ENCODE measurements around the gene EGFLAM. TPM values are rescaled to one million over a fixed set of nuclear protein-coding genes. Genes with fewer than 3 reads are reported as not detected.

Gene EGFLAM
- total RNA-seq, 1 donor from 2014 or later: 0.68 TPM

DNA sequence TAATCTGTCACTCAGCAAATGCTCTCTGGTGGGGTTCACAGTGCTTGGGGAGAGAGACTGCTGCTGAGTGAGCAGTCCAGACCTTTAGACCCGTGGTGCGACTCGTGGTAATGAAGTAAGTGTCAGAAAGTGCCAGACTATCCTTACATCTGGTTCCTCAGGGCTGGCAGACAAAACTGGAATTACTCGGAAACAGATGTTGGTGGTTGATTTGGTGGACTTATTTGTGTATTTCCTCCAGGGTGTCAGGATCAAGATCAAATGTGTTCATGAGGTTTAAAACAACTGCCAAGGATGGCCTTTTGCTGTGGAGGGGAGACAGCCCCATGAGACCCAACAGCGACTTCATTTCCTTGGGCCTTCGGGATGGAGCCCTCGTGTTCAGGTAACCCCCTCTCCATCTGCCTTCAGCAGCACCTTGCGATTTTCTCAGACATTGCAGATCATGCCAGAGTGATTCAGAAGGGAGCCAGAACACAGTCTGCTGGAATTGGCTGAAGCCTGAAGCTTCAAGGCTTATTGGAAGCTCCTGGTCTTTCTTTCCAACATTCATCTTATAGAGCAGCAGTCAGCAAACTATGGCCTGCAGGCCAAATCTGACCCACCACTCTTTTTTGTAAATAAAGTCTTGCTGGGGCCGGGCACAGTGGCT, 192.8 kb downstream of the EGFLAM start:
- no peak for ATAC-seq

DNA sequence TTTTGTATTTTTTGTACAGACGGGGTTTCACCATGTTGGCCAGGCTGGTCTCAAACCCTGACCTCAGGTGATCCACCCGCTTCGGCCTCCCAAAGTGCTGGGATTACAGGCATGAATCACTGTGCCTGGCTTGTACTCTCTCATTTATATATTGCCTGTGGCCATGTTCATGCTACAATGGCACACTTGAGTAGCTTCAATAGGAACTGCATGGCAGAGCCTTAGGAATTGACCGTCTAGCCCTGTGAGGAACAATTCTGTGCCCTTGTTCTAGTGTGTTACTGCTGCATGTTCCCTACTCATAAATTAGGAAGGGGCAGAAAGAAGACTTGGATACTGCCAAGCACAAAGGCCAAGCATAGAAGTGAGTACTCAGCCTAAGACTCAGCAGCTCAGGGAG, 193.8 kb downstream of the EGFLAM start:
- ATAC-seq: no peak

DNA sequence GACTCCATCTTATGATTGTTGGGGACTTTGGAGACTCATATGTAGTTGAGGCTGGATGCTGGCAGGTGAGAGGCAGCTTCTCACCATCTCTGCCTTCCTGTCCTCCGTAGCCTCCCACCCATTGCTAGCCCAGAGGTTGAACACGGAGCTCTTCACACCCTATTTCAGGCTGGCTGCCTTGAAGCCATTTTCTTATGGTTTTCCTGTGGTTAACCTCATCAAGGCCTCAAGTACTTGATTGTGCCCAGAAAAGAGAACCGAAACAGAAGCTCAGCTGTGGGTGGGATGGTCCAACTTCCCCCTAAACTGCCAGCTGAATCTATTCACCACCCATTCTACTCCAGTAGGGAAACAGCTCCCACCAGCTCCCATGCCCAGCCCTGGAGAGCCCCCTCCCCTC, 195.1 kb downstream of the EGFLAM start:
- no peak for ATAC-seq

DNA sequence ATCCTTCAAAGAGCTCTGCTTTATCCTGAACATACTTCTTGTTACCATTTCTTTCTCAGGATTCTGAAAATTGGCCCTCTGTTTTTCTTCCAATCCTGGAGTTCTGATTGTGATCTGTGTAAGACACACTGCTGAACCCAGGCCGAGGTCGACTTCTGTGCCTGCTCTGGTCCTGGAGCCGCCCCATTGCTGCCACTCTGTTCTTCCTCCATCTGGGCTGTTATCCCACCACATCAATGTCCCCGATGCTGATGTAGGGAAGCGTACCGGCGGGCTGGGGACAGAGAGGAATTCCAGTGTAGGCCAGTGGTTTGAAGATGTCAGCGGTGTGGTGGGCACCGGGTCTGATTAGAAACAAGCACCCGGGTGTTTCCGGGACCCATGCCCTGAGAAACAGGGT, 195.6 kb downstream of the EGFLAM start:
- no peak for ATAC-seq

DNA sequence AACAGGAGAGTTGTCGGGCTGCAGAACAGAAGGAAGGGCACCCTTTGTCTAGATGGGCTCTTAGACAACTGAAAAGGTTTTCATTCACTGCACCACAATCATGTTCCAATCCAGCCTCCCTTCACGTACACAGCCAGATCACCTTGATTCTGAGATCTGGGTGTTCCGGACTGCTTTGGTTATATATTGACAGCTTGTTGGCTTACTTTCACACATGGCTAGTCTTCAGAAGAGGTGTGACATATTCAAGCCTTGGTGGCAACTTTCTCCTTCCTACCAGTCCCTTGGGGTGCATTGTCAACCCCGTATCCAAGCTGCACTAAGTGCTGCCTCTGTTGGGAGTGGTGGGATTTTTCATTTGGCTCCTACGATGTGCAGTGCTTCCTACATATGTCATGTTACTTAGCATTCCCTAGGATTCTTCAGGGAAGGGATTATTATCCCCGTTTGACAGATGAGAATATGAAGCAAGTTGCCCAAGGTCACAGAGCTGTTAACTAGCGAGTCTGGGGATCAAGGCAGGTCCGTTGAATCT, 197.5 kb downstream of the EGFLAM start:
- no peak for ATAC-seq

DNA sequence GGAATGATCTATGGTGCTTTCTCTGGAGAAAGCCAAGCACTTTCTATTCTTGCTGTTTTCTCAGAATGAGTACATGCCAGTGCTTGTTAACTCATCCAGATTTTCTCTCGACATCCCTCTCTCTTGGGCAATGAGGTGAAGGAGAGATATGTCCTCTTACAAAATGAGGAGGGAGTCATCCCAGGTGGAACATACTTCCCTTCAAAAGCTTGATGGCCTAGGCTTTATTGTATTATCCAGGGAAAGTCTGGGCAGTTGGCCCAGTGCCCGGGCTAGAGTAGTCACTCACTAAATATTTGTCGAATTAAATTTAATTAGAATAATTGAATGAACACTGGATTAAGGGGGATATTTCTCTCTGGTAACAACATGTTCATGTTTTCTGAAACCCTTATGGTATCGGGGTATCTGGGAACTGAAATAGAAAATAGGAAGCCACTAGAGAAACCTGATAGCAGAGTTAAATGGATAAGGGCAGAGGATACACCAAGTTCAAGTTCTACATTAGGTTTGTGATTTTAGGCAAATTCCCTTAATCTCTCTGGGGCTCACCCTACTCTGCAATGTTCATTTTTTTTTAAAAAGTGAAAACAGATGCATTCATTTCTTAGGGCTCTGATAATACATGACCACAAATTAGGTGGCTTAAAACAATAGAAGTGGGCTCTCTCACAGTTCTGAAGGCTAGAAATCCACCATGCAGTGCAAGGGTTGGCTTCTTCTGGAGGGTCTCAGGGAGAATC, 198.5 kb downstream of the EGFLAM start:
- ATAC-seq: peak; percentile 18

DNA sequence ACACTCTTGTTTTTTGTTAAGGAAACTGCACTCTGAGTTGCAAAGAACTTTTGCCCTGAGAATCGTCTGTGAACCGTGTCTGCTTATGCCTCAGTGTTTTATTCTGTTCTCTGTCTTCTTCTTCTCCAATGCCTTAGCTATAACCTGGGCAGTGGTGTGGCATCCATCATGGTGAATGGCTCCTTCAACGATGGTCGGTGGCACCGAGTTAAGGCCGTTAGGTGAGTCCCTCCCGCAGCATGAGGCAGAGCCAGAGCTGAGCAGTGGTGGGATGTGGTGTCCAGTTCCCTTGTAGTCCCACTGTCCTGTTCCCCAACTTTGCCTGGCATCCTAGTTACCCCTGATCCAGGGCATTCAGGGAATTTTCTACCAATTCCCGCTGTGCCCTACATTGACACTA, 199.8 kb downstream of the EGFLAM start:
- ATAC-seq: no peak

DNA sequence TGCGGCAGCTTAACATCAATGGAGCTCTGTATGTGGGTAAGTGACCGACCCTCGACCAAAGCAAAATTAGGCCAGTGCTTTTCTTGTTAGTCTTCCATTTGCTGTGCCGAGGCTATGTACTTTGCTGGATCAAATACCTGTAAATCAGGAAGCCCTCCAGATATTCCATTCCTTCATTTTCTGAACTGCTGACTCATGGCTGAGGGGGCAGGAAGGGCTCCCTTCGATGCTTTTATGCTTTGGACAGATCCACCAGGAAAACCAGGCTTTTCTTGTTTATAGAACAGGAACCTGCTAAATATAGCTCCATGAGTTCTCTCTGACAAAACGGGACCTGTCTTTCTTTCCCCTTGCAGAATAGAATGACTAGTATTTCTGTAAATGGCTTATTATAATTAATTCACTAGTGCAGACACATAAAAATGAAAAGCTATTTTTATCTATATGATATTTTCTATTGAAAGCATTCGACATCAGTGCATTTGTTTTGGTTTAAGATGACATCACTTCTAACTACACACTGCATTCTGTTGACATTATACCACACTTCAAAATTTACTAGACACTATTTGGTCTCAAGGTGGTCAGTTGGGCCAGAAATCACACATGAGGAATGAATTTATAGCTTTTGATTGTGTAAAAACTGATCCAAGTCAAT, 204.7 kb downstream of the EGFLAM start:
- ATAC-seq: no peak

DNA sequence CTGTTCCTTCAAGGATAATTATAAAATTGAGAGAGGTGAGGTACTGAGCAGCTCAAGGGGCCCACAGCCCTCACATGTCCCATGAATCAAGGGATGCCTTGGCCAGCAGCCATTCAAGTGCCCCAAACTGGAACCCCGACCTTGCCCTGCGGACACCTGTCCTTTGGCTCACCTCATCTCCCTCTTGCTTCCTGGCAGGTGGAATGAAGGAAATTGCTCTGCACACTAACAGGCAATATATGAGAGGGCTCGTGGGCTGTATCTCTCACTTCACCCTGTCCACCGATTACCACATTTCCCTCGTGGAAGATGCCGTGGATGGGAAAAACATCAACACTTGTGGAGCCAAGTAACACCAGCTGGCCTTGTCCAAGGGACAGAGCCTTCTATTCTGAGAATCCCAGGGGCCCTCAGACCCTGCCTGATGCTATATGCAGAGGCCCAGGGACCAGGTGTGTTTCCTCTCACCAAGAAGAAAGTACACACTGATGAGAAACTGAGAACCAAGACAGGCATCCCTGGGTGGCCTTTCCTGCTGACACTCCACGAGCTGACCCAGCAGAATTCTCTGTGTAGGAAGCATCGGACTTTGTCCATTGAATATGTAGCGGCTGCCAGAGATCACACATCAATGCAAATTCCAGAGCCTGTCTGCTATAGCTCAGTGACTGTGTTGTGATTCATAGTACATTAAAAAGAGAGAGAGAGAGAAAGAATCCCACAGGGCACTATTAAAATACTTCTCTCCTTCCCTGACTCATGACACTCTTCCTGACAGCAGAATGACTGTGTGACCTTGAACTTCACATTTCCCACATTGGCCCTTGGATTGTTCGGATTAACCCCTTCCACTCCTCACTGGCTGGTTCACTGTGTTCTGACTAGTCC, 205.5 kb downstream of the EGFLAM start:
- ATAC-seq: peak; percentile 64

DNA sequence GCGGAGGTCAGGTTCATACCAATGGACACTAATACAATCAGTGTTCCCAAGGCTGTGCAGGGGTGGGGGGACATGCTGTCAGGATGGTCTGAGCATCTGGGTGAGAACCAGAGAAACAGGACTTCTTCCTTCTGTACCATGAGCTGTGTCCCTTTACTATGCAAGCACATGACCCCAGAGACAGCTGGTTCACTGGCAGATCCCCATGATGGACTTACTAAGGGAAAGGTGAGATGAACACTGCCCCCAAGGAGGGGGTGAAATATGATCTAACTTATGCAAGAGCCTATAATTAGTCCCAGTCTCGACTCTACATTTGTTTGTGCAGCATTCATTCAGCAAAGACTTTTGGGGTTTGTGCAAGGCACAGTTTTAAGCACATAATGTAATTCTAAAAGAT, 206.7 kb downstream of the EGFLAM start:
- ATAC-seq: no peak

DNA sequence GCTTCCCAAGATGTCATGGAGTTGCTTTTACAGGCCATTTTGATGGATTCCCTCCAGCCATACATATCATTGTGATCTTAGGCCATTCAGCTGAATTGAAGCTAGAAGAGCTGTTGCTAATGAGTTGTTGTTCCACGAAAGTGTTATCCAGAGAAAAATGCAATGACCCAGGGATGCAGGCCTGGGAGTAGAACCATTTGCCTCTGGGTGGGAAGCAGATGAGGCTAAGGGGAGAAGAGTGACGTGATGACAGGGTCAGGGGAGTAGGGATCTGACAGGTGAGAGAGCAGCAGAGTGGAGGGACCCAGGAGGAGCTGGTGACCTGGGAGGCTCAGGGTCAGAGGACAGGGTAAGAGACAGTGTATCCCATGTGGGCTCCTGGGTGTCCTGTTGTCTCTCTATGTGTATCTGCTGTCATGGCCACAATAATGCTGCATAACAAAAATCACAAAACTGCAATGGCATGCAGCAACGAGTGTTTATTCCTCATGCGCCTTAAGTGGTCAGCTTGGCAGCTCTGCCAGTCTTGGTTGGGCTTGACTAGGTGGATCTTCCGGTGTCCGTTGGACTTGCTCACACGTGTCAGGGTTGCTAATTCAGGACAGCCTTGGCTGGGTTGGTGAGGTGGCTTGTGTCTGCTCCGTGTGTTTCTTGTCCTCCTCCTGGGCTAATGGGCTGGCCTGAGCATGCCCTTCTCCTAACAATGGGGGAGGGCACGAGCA, 207.5 kb downstream of the EGFLAM start:
- no peak for ATAC-seq

DNA sequence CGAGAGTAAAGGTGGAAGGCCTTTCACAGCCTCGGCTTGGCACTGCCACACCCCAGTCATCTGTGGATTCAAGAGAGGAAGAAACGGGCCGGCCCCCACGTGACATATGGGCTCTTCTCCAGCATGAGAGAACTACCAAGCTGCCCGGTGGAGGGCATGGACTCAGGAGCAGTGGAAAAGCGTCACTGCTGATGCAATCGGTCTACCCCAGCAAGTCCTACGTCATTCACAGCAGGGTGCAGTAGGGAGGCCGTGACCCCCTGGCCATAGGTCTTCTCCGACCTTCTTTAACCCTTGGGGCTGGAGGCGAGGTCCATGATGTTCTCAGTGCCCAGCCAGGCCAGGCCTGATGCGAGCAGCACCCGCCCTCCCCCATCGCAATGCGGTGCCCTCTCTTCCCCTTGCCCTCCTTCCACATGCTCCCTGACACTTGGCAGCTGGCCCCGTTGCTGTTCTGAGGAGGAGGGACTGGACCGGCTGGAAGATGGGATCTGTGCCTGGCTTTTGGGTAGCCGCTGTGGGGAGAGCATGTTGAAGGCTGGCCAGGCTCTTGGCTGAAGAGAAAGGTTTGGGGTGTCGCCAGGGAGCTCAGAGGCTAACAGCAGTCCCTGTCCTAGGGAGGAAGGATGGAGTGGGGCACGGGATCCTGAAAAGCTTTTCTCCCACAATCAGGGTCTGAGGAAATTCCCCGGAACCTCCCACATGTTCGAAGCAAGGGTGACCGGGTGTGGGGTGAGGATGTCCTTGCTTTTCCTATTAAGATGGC, 208.2 kb downstream of the EGFLAM start:
- peak; percentile 34 for ATAC-seq

DNA sequence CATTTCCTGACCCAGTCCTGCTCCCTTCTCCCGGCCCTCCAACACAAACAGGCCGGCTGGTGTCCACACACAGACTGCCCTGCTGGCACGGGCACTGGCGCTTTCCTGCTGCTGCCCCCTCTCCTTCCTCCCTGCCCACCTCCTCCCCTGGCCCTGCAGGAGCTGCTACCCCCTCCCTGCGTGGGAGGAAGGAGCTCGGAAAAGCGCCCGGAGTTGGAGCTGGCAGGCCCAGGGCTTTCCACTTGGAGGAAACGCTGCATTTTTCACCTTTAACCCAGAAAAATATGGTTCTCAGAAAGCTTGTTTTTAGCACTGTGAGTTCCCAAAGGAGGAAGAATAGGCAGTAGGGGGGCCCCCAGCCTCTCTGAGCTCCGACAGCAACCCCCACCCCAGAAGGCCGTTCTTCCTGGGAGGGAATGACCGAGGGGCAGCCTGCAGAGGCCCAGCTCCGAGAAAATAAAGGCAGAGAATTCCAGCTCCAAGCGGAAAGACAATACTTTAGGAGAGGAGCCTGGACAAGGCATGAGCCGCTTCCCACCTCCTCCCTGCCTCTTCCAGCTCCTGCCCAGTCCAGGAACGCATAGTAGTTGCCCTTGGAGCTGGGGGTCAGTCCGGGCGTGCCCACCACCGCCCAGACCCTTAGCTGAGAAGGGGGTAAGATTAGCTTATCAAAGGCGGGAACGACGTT, 209.1 kb downstream of the EGFLAM start:
- ATAC-seq: peak; percentile 7

DNA sequence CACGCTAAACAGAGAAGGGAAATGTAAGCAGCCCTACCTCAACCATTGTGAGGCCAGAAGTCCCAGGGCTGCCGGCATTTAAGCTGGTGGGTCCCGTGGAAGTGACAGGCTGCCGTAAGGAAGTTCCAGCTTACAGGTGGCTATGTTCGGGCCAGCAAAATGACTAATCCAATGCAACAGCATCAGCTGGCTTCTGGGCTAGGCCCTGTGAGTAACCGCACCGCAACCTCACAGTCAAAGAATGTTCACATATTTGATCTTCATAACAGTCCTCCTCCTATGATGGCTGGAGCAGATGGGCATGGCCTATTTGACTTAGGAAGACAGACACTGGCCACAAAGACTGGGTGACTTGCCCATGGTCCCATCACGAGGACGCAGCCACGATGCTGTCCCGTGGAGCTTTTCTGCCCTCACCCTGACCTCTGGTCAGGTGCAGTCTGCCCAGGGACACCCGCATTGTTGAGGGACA, 209.9 kb downstream of the EGFLAM start:
- ATAC-seq: peak; percentile 43

DNA sequence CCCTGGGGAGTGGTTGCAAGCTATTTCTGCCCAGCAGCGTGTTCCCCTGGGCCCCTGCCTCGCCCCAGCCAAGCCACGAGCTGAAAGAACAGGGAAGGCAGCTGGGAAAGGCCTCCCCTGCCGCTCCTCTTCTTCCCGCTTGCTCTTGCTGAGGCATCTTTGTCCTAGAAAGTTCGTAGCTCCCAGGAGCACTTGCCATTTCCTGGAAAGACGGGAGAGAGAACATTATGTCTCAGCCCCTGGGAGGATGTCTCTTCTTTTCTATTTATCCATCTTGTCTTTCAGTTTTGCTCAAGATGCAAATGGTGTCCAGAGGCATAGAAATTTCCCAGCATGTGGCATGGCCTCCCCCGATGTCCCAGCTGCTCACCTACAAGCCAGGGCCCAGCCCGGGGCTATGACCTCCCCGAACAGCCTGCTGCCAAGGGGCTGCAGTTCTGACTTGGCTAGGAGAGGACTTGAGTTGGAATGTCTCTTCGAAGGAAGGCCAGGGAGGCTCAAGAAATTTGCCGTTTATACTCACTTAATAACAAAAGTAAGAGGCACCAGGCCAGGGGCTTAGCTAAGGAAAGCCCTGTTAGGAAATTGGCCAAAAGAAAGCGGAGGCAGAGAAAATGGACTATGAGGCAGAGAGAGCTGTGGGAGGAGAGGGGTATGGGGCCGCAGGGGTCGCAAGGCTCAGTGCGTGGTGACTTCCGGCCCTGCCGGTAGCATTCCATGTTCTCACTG, 210.8 kb downstream of the EGFLAM start:
- ATAC-seq: no peak

DNA sequence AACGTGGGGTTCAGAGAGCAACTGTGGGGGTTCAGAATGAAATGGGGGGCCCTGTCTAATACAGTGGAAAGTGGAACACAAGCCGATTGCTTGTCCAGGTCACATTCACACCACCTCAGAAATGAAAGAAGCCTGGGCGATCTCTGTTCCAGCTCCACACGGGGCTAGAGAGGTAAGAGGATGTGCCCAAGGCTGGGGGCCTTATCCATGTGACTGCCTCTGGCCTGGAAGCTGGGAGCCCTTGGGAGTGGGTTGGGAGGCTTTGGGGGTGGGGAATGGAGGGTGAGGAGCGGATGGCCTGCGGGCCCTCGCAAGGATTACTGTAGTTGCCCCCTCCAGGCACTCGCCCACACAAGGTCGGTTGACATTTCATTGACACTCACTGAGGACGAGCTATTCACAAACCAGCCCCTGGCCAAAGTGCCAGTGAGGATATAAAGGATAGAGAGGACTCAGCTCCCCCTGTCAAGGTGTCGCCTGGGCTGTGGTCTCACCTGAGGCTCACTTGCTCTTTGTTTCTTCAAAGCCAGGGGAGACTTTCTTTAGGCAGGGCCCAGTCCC, 211.4 kb downstream of the EGFLAM start:
- ATAC-seq: no peak

DNA sequence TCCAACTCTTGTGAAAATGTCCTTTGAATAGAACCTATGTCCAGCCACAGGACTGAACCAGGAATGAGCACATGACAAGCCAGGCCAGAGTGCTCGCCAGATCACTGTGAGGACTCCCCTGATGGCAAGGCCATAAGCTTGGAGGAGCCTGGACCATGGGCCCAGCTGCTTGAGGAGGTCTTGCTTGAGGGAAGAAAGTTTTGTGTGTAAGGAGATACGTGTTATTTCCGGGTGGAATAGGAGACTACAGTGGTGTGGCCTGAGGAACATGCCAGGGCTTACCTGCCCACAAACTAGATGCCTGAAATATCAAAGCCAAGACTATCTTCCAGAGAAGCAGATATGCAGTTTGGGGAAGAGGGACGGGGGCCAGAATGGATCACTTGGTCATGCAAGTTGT, 213.3 kb downstream of the EGFLAM start:
- no peak for ATAC-seq

DNA sequence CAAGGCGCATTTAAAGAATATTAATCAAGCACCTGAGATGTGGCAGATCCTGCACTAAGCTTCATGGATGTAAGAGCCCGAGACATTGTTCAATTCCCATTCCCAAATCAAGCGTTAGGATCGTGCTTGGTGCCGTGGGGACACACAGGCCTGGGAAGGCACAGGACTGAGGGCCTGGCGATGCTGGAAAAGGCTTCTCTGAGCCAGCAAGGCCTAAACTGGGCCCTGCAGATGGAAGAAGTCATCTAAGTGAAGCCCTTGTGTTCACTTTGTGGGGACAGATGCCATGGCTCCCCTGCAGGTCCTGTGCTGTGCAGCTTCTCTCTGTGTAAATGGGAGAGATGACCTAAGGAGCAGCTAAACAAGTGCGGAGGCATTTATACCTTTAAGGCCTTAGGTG, 214.2 kb downstream of the EGFLAM start:
- ATAC-seq: no peak

DNA sequence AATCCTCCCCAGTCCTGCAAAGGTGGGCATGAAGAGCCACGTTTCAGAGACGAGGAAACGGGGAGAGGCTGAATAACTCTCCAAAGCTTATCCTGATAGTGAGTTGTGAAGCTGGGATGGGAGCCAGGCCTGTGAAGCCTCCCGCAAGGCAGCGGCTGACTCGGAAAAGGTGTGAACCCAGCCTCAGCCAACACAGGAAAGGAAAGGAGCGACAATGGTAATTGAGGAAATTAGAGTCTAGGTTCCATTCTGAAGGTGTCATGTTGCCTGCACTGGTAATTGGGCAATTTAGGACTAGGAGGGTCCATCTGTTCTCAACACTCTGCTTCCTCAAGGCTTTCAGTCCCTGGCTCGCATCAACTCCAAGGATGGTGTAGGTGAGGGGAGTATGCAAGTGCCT, 214.6 kb downstream of the EGFLAM start:
- peak; percentile 61 for ATAC-seq

All from esophagus mucosa (tissue), 1 donor.